HepG2 (cell line): ENCODE measurements around the gene AGMO. TPM values are rescaled to one million over a fixed set of nuclear protein-coding genes. Genes with fewer than 3 reads are reported as not detected.

Source experiments
- CCAR2 ChIP-seq: fragments of 200-400 bp; formaldehyde crosslinking; optimal IDR thresholded peaks from 2 replicates; pipeline ENCODE3; 2018; ENCODE audit warnings: low read depth, mild to moderate bottlenecking, low read length, moderate library complexity
- CENPT ChIP-seq: sonication (generic); formaldehyde crosslinking; IDR thresholded peaks from 2 replicates; pipeline ENCODE4 v1.8.0; 2022; ENCODE audit warnings: low read depth, mild to moderate bottlenecking, moderate library complexity, missing genetic modification reagents
- FOXO1 ChIP-seq: sonication (generic); formaldehyde crosslinking; IDR thresholded peaks from 2 replicates; pipeline ENCODE4 v1.4.0; 2020; ENCODE audit warnings: missing genetic modification reagents
- KDM3A ChIP-seq: IDR thresholded peaks from 2 replicates; pipeline ENCODE4 v1.6.1; 2018; ENCODE audit warnings: low read depth, missing compliant biosample characterization
- SP140L ChIP-seq: sonication (generic); formaldehyde crosslinking; IDR thresholded peaks from 2 replicates; pipeline ENCODE4 v1.4.0; 2020; ENCODE audit warnings: missing genetic modification reagents, borderline replicate concordance
- ZGPAT ChIP-seq: IDR thresholded peaks from 2 replicates; pipeline ENCODE4 v1.6.1; 2016; ENCODE audit warnings: mild to moderate bottlenecking
- ZNF460 ChIP-seq: sonication (generic); formaldehyde crosslinking; IDR thresholded peaks from 2 replicates; pipeline ENCODE4 v1.5.1; 2020; ENCODE audit warnings: missing genetic modification reagents, mild to moderate bottlenecking, borderline replicate concordance
- ZNF773 ChIP-seq: sonication (generic); formaldehyde crosslinking; IDR thresholded peaks from 2 replicates; pipeline ENCODE4 v1.4.0; 2020; ENCODE audit warnings: missing genetic modification reagents, borderline replicate concordance
- polyA plus RNA-seq, 8 experiments: library from polyadenylated mRNA; depleted of rRNA in 3 of 8; stranded (reverse) in 7 of 8; unstranded in 1 of 8; fragments of >200 nt; fragmentation: Illumina TruSeq in 4 of 8; extraction: Trizol in 4 of 8; gene quantifications; 2 replicates each; pipeline versions ENCODE4 v1.2.1 to v1.2.3, GENCODE V29; 2011 to 2016; ENCODE audit warnings: low read depth in 4 of 8, missing spikeins in 1 of 8, mixed read lengths in 1 of 8; ENCODE audit not compliant: insufficient read depth in 1 of 8
- total RNA-seq, 5 experiments: library from RNA; depleted of rRNA; stranded (reverse); fragments of >200 nt; fragmentation: Illumina TruSeq; extraction: Trizol; gene quantifications; 2 replicates each; pipeline ENCODE4 v1.2.3, GENCODE V29; 2016; ENCODE audit warnings: low read depth in 1 of 5
- TF ChIP-seq, protein P1 (sequence below): sonication (generic); formaldehyde crosslinking; IDR thresholded peaks from 2 replicates; pipeline ENCODE4 v1.8.0; 2022; ENCODE audit warnings: missing genetic modification reagents, mild to moderate bottlenecking, inconsistent platforms, borderline replicate concordance

The AGMO gene
- total and polyA plus RNA-seq, 2 of the 13 experiments (the other 11 are each of a cell fraction or from before 2014, with no cell fraction given): 0.22 to 0.50 TPM

- TF ChIP-seq ZGPAT (no peak), CCAR2 (no peak), CENPT (CRISPR knock-in tag) (no peak), ZNF460 (no peak), ZNF773 (no peak), SP140L (CRISPR knock-in tag) (no peak), KDM3A (no peak), FOXO1 (CRISPR knock-in tag) (no peak)
- TF ChIP-seq, protein P1, sequence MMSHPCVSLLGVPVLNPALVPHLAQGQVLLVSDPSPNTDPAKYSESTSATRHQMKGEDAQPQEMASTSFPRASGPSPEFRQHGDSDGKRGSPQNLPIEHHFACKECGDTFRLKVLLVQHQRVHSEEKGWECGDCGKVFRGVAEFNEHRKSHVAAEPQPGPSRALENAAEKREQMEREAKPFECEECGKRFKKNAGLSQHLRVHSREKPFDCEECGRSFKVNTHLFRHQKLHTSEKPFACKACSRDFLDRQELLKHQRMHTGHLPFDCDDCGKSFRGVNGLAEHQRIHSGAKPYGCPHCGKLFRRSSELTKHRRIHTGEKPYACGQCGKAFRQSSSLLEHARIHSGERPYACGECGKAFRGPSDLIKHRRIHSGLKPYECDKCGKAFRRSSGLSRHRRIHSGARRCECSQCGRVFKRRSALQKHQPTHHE (CRISPR knock-in tag): no peak
These were observed 403.5 kb downstream of the AGMO start (continued) for GRCh38 chr7:15158141-15158810.

Other genes starting within 250 kb of the AGMO start
- not detected in 2 replicates for gene MEOX2, start 124.7 kb upstream of the AGMO start, total RNA-seq (2016; rRNA removed; fragmentation: Illumina TruSeq; extraction: Trizol)
- not detected in 2 replicates for gene MEOX2, start 124.7 kb upstream of the AGMO start, polyA plus RNA-seq (2011; rRNA removed)